ENCODE data around the gene RTN4R. TPM values are rescaled to one million over a fixed set of nuclear protein-coding genes. Genes with fewer than 3 reads are reported as not detected.

RTN4R gene
- total RNA-seq, 6 donors from 2014 or later, result 2.6 to 13.0 (median 9.0) TPM

DNA sequence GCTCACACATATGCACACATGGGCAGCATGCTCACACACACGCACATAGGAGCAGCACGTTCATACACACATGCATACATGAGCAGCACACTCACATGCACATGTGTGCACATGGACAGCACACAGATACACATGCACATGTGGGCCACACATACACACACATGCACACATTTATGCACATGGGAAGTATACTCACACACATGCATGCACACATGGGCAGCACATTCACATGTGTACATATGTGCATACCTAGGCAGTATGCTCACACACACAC, 42.5 kb downstream of the RTN4R start:
- H3K36me3 ChIP-seq, result no peaks in the 10 kb centered on the region
- DNase-seq (no peak), ATAC-seq (ENCODE audit: low FRiP score in 2 of 2) (no peak)
- TF ChIP-seq EP300 (IDR thresholded peaks at IDR 0.05) (no peak), POLR2A (IDR thresholded peaks at IDR 0.05) (no peak), CTCF (IDR thresholded peaks at IDR 0.05) (no peak), POLR2AphosphoS5 (IDR thresholded peaks at IDR 0.05) (no peak)
- no peaks in the 10 kb centered on the region for H3K27me3 ChIP-seq
- H3K4me3 ChIP-seq, result no peak overlapping the region
- H3K9me3 ChIP-seq, result no peaks in the 10 kb centered on the region
- WGBS, 2 donors, result 100% methylated on average over 2 of the region's 2 CpGs; no CpG with 5 or more reads in 1 of the 2 donors
- H3K4me1 ChIP-seq, result peaks cover 0 to 20% (median 9%) of the 10 kb centered on the region in 4 donors
- H3K27ac ChIP-seq, result no peak overlapping the region

DNA sequence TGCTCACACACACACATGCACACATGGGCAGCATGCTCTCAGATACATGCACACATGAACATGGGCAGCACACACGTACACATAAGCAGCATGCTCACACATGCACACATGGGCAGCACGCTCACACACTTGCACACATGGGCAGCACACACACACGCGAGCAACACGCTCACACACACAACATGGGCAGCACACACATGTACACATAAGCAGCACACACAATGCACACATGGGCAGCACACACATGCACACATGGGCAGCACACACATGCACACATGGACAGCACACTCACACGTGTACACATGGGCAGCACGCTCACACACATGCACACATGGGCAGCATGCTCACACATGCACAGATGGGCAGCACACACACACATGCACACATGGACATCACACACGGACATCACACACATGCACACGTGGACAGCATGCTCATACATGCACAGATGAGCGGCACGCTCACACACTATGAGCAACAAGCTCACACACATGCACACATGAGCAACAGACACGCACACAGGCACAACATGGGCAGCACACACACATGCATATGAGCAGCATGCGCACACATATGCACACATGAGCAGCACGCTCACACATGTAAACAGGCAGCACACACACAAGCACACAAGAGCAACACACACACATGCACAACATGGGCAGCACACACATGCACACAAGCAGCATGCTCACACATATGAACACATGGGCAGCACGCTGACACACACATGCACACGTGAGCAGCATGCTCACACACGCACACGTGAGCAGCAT, 43.0 kb downstream of the RTN4R start:
- Histone ChIP-seq H3K4me3 (no peak overlapping the region), H3K4me1 (peaks cover 0 to 17% (median 5%) of the 10 kb centered on the region in 4 donors), H3K27ac (no peak overlapping the region), H3K27me3 (no peaks in the 10 kb centered on the region), H3K9me3 (no peaks in the 10 kb centered on the region), H3K36me3 (no peaks in the 10 kb centered on the region)
- WGBS, 2 donors, result 86 to 92% methylated on average over 7 to 17 of the region's 18 CpGs
- DNase-seq (peak in 1 of 2 donors; percentile 5), ATAC-seq (ENCODE audit: low FRiP score in 2 of 2) (no peak)
- TF ChIP-seq POLR2AphosphoS5 (IDR thresholded peaks at IDR 0.05) (no peak), EP300 (IDR thresholded peaks at IDR 0.05) (no peak), CTCF (IDR thresholded peaks at IDR 0.05) (no peak), POLR2A (IDR thresholded peaks at IDR 0.05) (no peak)

GRCh38 chr22:20224256-20224626, 43.9 kb downstream of the RTN4R start:
- DNase-seq (no peak), ATAC-seq (ENCODE audit: low FRiP score in 2 of 2) (no peak)
- no peaks in the 10 kb centered on the region for H3K9me3 ChIP-seq
- H3K27me3 ChIP-seq, result no peaks in the 10 kb centered on the region
- no peak for TF ChIP-seq EP300 (IDR thresholded peaks at IDR 0.05)
- no peak for TF ChIP-seq POLR2A (IDR thresholded peaks at IDR 0.05)
- TF ChIP-seq CTCF (IDR thresholded peaks at IDR 0.05), result no peak
- TF ChIP-seq POLR2AphosphoS5 (IDR thresholded peaks at IDR 0.05), result no peak
- H3K4me1 ChIP-seq, result peaks cover 0 to 12% (median under 1%) of the 10 kb centered on the region in 4 donors
- no peak overlapping the region for H3K4me3 ChIP-seq
- 50 to 88% methylated on average over 1 to 3 of the region's 3 CpGs for WGBS, 2 donors
- no peak overlapping the region for H3K27ac ChIP-seq
- no peaks in the 10 kb centered on the region for H3K36me3 ChIP-seq

DNA sequence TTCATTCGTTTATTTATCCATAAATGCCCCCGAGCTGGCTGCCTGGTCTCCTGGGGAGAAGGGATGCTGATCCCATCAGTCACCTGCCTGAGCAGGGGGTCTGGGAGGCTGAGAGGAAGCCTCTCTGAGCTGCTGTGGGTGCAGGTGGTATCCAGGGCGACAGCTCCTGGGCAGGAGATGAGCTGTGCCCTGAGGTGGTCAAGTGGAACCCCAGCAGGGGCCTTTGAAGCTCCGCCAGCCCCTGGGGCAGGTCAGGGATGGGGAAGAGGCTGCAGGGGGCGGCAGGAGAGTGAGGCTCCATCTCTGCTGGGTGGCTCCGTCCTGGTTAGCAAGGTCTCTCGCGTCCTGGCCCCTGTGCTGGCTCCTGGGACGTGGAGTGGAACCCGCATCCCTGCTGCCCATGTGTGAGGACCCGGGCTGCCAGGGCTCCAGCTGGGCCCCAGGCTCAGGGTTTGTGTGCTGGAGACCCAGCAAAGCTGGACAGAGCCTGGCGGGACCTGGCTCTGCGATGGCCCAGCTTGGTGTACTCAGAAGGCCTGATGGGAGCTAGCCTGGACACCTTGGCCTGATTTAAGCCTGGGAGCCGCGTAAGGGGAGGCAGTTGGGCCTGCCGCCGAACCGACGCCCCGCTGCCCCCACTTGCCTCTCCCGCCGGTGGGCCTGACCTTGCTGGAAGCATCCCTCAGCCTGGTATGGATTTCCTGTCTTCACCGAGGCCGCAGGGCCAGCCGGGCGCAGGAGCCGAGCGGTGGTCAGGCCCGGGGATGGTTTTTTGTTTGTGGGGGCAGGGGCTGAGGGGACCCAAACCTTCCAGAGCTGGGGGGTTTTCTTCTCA, 44.5 kb downstream of the RTN4R start:
- no peaks in the 10 kb centered on the region for H3K27me3 ChIP-seq
- H3K4me1 ChIP-seq, result peaks cover 0 to 12% (median 0%) of the 10 kb centered on the region in 4 donors
- ATAC-seq (ENCODE audit: low FRiP score in 2 of 2) (no peak), DNase-seq (peak in 1 of 2 donors; percentile 56)
- no peaks in the 10 kb centered on the region for H3K9me3 ChIP-seq
- H3K36me3 ChIP-seq, result no peaks in the 10 kb centered on the region
- no peak overlapping the region for H3K27ac ChIP-seq
- TF ChIP-seq EP300 (IDR thresholded peaks at IDR 0.05) (no peak), POLR2AphosphoS5 (IDR thresholded peaks at IDR 0.05) (no peak), CTCF (IDR thresholded peaks at IDR 0.05) (no peak), POLR2A (IDR thresholded peaks at IDR 0.05) (no peak)
- 88 to 91% methylated on average over 16 to 23 of the region's 29 CpGs for WGBS, 2 donors
- H3K4me3 ChIP-seq, result no peak overlapping the region

Measured in upper lobe of left lung (tissue), 6 donors.